Ovary (tissue), 3 donors: Measurements from ENCODE around the gene SIDT2.

Experiments
- CTCF ChIP-seq, 3 donors: fragments of 450-650 bp in 2 of 3; fragments of 200-600 bp in 1 of 3; IDR thresholded peaks; one replicate each; pipeline versions ENCODE4 v1.5.1 to v1.8.0; 2016 to 2022; ENCODE audit warnings: antibody characterized with exemption in 3 of 3, mild to moderate bottlenecking in 1 of 3
- EP300 ChIP-seq: sonication (generic); formaldehyde crosslinking; IDR thresholded peaks from one replicate; pipeline ENCODE4 v1.6.1; 2017; ENCODE audit warnings: antibody characterized with exemption
- POLR2A ChIP-seq: fragments of 450-650 bp; IDR thresholded peaks from one replicate; pipeline ENCODE4 v1.6.1; 2017; ENCODE audit warnings: antibody characterized with exemption, mild to moderate bottlenecking, moderate library complexity
- donor health status: DM: no; HTN: no; CAD: no.

- TF ChIP-seq CTCF (IDR thresholded peaks at IDR 0.05) (no peak), POLR2A (no peak), EP300 (no peak)
These were observed 5.3 kb downstream of the SIDT2 start for GRCh38 chr11:117183724-117184349.
